ENCODE results near the gene ULBP3. TPM values are rescaled to one million over a fixed set of nuclear protein-coding genes. Genes with fewer than 3 reads are reported as not detected.
A peak's percentile ranks its signal among the peaks of the same experiment; 100 is the strongest.

Gene ULBP3
- total RNA-seq (1.1 TPM), polyA plus RNA-seq (0.48 TPM)
- long read RNA-seq, donor 1: 0 reads
- long read RNA-seq, donor 2: 0 reads
- long read RNA-seq, donor 3: 0 reads
- long read RNA-seq, donor 4: 0 reads
- long read RNA-seq, donor 5: 0 reads
- long read RNA-seq, donor 6, partial matches to known transcripts: 0 of 2 reads
- long read RNA-seq, donor 6, other reads (novel, unspliced or antisense): 0 of 2 reads
- long read RNA-seq, donor 7: 0 reads
- long read RNA-seq, donor 8: 0 reads
- long read RNA-seq, donor 9: 0 reads
- long read RNA-seq, donor 10, partial matches to known transcripts: 0 of 1 reads
- long read RNA-seq, donor 10, other reads (novel, unspliced or antisense): 0 of 1 reads

DNA sequence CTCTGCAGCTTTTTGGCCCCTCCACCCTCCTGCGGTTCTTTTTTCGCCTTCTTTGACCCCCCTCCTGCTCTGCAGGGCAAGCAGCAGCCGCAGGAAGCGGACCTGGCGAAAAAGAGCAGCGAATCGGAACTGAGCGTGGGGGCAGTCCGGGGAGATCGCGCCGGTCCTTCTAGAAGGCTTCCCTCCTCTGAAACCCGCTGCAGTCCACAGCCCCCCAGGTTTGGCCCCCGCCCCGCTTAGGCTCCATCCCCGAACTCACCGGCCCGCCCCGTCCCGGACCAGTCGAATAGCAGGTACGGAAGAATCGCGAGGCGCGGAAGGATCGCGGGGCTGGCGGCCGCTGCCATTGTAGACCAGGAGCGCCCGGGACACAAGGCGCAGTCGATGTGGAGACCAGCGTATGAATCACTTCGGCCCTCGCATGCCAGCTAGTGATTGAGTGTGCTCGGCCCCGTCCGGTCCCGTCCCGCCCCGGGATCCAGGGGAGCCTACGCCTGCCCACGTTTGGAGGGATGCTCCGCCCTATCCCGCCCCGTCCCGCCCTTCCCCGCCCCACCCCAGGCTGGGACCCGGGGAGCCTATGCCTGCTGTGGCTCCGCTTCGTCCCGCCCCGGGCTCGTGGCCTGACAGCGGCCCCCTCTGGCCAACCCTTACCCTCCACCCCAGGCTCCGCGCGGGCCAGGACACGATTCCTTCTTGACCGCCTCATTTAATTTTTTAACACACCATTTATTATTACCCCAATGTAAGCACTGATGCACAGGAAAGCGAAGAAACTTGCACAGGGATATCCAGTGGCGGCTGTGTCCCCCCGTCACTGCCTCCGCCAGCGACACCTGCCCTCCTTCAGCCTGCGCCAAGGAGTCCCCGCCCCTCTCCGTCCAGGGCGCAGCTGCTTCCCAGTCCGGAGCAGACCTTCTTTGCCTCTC is at the start of gene ULBP3:
ULBP3 (minus strand) TSS at position 402 of the 929 bp plus-strand sequence; CDS start at position 347, 55 bp downstream.
- no peak within 1 kb of the TSS for H3K27ac ChIP-seq (ENCODE audit: low read depth in 1 of 2, low read length in 1 of 2)
- peak in 4 of 9 donors; percentile 29 to 63 (median 43) for DNase-seq (ENCODE audit: low read depth in 6 of 9, low spot score in 9 of 9)
- peak within 1 kb of the TSS; percentile 53 to 65 for H3K4me3 ChIP-seq (ENCODE audit: low read length in 2 of 2)

DNA sequence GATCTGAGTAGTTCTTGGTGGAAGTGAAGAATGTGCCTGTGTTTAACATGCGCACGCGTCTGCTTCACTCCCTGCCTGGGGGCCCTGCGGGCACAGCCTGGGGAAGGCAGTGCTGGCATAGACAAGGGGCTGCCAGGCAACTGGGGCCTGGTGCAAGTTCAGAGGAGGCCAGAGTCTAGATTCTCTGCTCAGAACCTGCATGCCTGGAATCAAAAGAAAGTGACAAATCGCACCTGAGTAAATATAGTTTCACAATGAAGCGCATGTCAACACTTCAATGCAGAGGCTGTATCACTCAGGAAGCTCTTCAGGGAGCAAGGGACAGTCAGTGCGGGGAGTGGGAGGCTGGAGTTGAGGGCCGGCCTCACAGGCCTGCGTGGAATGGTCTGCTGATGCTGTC is 49.7 kb upstream of the ULBP3 start:
- no peak for DNase-seq (ENCODE audit: low read depth in 6 of 9, low spot score in 9 of 9)
- Histone ChIP-seq H3K4me3 (ENCODE audit: low read length in 2 of 2) (no peak overlapping the region), H3K27me3 (ENCODE audit: control insufficient read depth in 2 of 2, insufficient read depth in 1 of 2, low read length in 1 of 2) (no peaks in the 10 kb centered on the region), H3K4me1 (ENCODE audit: control insufficient read depth in 2 of 2, insufficient read depth in 2 of 2, low read length in 2 of 2) (no peaks in the 10 kb centered on the region), H3K9me3 (ENCODE audit: control insufficient read depth in 2 of 2, insufficient read depth in 1 of 2, low read length in 1 of 2) (peaks cover 0 to 11% of the 10 kb centered on the region in 2 donors), H3K36me3 (ENCODE audit: control insufficient read depth in 2 of 2, insufficient read depth in 2 of 2, low read length in 1 of 2) (no peaks in the 10 kb centered on the region), H3K27ac (ENCODE audit: low read depth in 1 of 2, low read length in 1 of 2) (no peak overlapping the region)
- 95% methylated on average over 9 of the region's 9 CpGs for WGBS

More for the DNA sequence above, at the start of gene ULBP3:
- 2% methylated on average over 72 of the region's 72 CpGs for WGBS
- no peaks in the 10 kb centered on the region for H3K9me3 ChIP-seq (ENCODE audit: control insufficient read depth in 2 of 2, insufficient read depth in 1 of 2, low read length in 1 of 2)
- peaks cover 0 to 40% of the 10 kb centered on the region in 2 donors for H3K27me3 ChIP-seq (ENCODE audit: control insufficient read depth in 2 of 2, insufficient read depth in 1 of 2, low read length in 1 of 2)
- H3K4me1 ChIP-seq (ENCODE audit: control insufficient read depth in 2 of 2, insufficient read depth in 2 of 2, low read length in 2 of 2): peaks cover 0 to 16% of the 10 kb centered on the region in 2 donors
- no peaks in the 10 kb centered on the region for H3K36me3 ChIP-seq (ENCODE audit: control insufficient read depth in 2 of 2, insufficient read depth in 2 of 2, low read length in 1 of 2)

DNA sequence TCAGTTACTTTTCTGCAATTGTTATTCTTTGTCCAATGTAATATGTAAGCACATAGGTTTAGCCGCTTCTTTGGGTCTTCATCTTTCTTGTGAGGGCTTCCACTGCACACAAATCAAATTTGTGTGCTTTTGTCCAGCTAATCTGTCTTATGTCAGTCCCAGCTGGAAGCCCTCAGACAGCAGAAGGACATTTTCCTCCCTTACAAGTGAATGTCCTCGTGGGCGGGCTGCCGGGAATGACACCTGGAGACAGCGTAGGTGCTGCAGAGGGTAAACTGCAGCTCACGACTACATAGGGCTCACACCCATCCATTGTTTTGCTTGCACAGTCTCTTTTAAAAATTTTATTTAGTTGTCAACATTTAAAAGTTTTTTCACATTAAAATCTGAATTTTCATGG is 49.3 kb upstream of the ULBP3 start:
- WGBS: 96% methylated on average over 6 of the region's 6 CpGs
- no peaks in the 10 kb centered on the region for H3K27me3 ChIP-seq (ENCODE audit: control insufficient read depth in 2 of 2, insufficient read depth in 1 of 2, low read length in 1 of 2)
- H3K27ac ChIP-seq (ENCODE audit: low read depth in 1 of 2, low read length in 1 of 2): no peak overlapping the region
- DNase-seq (ENCODE audit: low read depth in 6 of 9, low spot score in 9 of 9): no peak
- no peaks in the 10 kb centered on the region for H3K4me1 ChIP-seq (ENCODE audit: control insufficient read depth in 2 of 2, insufficient read depth in 2 of 2, low read length in 2 of 2)
- peaks cover 0 to 11% of the 10 kb centered on the region in 2 donors for H3K9me3 ChIP-seq (ENCODE audit: control insufficient read depth in 2 of 2, insufficient read depth in 1 of 2, low read length in 1 of 2)
- H3K36me3 ChIP-seq (ENCODE audit: control insufficient read depth in 2 of 2, insufficient read depth in 2 of 2, low read length in 1 of 2): no peaks in the 10 kb centered on the region
- no peak overlapping the region for H3K4me3 ChIP-seq (ENCODE audit: low read length in 2 of 2)

DNA sequence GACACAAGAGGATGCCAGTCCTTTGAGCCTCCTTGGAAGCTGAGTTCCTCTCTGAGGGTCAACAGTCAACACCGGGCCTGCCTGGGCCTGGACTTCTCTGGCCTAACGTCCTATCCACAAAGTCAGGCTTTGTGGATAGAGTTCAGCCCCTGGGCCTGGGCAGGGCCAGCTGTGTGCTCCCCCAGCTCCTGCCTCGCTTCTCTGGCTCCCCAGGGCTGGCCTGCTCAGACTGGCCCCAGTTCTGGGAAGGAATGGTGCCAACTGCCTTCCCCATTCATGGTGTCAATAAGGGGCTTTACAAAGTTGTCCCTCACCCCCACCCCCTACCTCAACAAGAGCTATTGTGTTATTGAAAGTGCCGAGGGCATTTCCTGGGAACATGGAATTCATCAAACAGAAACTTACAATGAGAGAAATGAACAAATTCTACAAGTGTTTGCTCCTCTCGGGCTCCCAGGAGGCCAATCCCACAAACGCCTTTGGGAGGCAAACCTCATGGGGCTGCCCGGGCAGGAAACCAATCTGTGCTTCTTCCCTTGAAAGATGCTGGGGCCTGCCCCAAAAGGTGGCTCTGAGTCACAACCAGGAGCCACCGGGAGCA is 47.4 kb upstream of the ULBP3 start:
- Histone ChIP-seq H3K27ac (ENCODE audit: low read depth in 1 of 2, low read length in 1 of 2) (no peak overlapping the region), H3K27me3 (ENCODE audit: control insufficient read depth in 2 of 2, insufficient read depth in 1 of 2, low read length in 1 of 2) (no peaks in the 10 kb centered on the region), H3K4me1 (ENCODE audit: control insufficient read depth in 2 of 2, insufficient read depth in 2 of 2, low read length in 2 of 2) (no peaks in the 10 kb centered on the region), H3K4me3 (ENCODE audit: low read length in 2 of 2) (no peak overlapping the region), H3K9me3 (ENCODE audit: control insufficient read depth in 2 of 2, insufficient read depth in 1 of 2, low read length in 1 of 2) (peaks cover 0 to 11% of the 10 kb centered on the region in 2 donors), H3K36me3 (ENCODE audit: control insufficient read depth in 2 of 2, insufficient read depth in 2 of 2, low read length in 1 of 2) (no peaks in the 10 kb centered on the region)
- no peak for DNase-seq (ENCODE audit: low read depth in 6 of 9, low spot score in 9 of 9)
- 94% methylated on average over 8 of the region's 8 CpGs for WGBS

DNA sequence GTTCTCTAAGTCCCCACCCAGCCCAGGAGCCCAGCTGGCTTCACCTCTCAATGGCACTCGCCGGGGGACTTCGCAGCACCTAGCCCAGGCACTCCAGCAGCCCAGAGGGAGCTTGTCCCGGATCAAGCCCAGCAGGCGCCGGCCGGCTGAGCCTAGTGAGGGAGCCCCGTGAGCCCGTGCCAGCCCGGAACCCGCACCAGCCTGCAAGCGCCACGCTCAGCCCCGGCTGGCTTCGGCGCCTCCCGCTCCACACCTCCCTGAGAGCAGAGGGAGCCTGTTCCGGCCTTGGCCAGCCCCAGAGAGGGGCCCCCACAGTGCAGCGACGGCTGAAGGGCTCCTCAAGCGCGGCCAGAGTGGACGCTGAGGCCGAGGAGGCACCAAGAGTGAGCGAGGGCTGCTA is 46.8 kb upstream of the ULBP3 start:
- no peaks in the 10 kb centered on the region for H3K27me3 ChIP-seq (ENCODE audit: control insufficient read depth in 2 of 2, insufficient read depth in 1 of 2, low read length in 1 of 2)
- no peaks in the 10 kb centered on the region for H3K36me3 ChIP-seq (ENCODE audit: control insufficient read depth in 2 of 2, insufficient read depth in 2 of 2, low read length in 1 of 2)
- 98% methylated on average over 25 of the region's 25 CpGs for WGBS
- no peak overlapping the region for H3K27ac ChIP-seq (ENCODE audit: low read depth in 1 of 2, low read length in 1 of 2)
- H3K4me1 ChIP-seq (ENCODE audit: control insufficient read depth in 2 of 2, insufficient read depth in 2 of 2, low read length in 2 of 2): no peaks in the 10 kb centered on the region
- no peak overlapping the region for H3K4me3 ChIP-seq (ENCODE audit: low read length in 2 of 2)
- H3K9me3 ChIP-seq (ENCODE audit: control insufficient read depth in 2 of 2, insufficient read depth in 1 of 2, low read length in 1 of 2): peaks cover 0 to 11% of the 10 kb centered on the region in 2 donors
- DNase-seq (ENCODE audit: low read depth in 6 of 9, low spot score in 9 of 9): no peak

DNA sequence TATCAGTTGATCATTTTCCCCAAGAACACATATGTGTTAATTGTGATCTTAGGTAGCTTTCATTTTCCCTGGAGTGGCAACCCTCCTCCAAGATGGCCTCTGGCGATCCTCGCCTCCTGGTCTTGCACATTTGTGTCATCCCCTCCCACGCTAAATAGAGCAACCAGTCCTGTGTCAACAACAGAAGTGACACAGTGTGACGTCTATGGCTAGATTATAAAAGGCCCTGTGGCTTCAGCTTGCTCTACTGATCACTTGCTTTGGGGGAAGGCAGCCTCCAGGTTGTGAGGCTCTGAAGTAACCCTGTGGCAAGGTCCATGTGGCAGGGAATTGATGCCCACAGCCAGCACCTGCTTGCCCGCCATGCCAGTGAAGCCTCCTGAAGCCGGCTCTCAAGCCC is 43.3 kb upstream of the ULBP3 start:
- H3K4me3 ChIP-seq (ENCODE audit: low read length in 2 of 2): no peak overlapping the region
- no peaks in the 10 kb centered on the region for H3K27me3 ChIP-seq (ENCODE audit: control insufficient read depth in 2 of 2, insufficient read depth in 1 of 2, low read length in 1 of 2)
- WGBS: 86% methylated on average over 6 of the region's 6 CpGs
- H3K4me1 ChIP-seq (ENCODE audit: control insufficient read depth in 2 of 2, insufficient read depth in 2 of 2, low read length in 2 of 2): no peaks in the 10 kb centered on the region
- peaks cover 0 to 11% of the 10 kb centered on the region in 2 donors for H3K9me3 ChIP-seq (ENCODE audit: control insufficient read depth in 2 of 2, insufficient read depth in 1 of 2, low read length in 1 of 2)
- H3K36me3 ChIP-seq (ENCODE audit: control insufficient read depth in 2 of 2, insufficient read depth in 2 of 2, low read length in 1 of 2): no peaks in the 10 kb centered on the region
- no peak for DNase-seq (ENCODE audit: low read depth in 6 of 9, low spot score in 9 of 9)
- H3K27ac ChIP-seq (ENCODE audit: low read depth in 1 of 2, low read length in 1 of 2): no peak overlapping the region

DNA sequence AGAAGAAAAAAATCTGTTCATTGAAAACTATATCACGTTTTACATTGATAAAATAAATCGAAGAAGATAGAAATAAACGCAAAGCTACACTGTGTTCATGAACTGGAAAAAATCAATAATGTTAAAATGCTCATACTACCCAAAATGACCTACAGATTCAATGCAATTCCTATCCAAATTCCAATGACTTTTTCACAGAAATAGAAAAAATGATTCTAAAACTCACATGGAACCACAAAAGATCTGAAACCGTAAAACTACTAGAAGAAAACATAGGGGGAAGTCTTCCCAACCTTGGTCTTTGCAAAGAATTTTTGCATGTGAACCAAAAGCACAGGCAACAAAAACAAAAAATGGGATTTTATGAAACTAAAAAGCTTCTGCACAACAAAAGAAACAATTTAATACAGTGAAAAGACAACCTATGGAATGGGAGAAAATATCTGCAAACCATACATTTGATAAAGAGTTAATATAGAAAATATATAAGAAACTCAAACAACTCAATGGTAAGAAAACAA is 33.9 kb upstream of the ULBP3 start:
- H3K4me3 ChIP-seq (ENCODE audit: low read length in 2 of 2): no peak overlapping the region
- H3K36me3 ChIP-seq (ENCODE audit: control insufficient read depth in 2 of 2, insufficient read depth in 2 of 2, low read length in 1 of 2): no peaks in the 10 kb centered on the region
- WGBS: 97% methylated on average over 4 of the region's 4 CpGs
- H3K27me3 ChIP-seq (ENCODE audit: control insufficient read depth in 2 of 2, insufficient read depth in 1 of 2, low read length in 1 of 2): no peaks in the 10 kb centered on the region
- no peak for DNase-seq (ENCODE audit: low read depth in 6 of 9, low spot score in 9 of 9)
- no peaks in the 10 kb centered on the region for H3K4me1 ChIP-seq (ENCODE audit: control insufficient read depth in 2 of 2, insufficient read depth in 2 of 2, low read length in 2 of 2)
- no peaks in the 10 kb centered on the region for H3K9me3 ChIP-seq (ENCODE audit: control insufficient read depth in 2 of 2, insufficient read depth in 1 of 2, low read length in 1 of 2)
- H3K27ac ChIP-seq (ENCODE audit: low read depth in 1 of 2, low read length in 1 of 2): no peak overlapping the region

DNA sequence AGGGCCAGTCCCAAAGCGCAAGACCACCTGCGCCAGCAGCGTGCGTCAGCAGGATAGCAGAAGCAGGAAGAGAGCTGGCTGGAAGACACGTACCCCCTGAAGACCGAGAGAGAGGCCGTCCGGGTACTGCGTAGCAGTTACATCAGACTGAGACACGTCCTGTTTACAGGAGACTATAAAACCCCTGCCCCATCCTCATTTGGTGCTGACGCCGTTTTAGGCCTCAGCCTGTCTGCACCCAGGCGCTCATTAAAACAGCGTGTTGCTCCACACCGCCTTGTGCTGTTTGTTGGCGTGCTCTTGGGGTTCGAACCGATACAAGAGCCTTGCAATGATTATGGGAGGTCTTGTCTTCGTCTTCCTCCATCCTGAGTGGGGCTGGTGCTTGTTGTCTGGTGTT is 31.8 kb upstream of the ULBP3 start:
- no peaks in the 10 kb centered on the region for H3K36me3 ChIP-seq (ENCODE audit: control insufficient read depth in 2 of 2, insufficient read depth in 2 of 2, low read length in 1 of 2)
- H3K27me3 ChIP-seq (ENCODE audit: control insufficient read depth in 2 of 2, insufficient read depth in 1 of 2, low read length in 1 of 2): no peaks in the 10 kb centered on the region
- H3K27ac ChIP-seq (ENCODE audit: low read depth in 1 of 2, low read length in 1 of 2): no peak overlapping the region
- DNase-seq (ENCODE audit: low read depth in 6 of 9, low spot score in 9 of 9): no peak
- H3K4me3 ChIP-seq (ENCODE audit: low read length in 2 of 2): no peak overlapping the region
- H3K4me1 ChIP-seq (ENCODE audit: control insufficient read depth in 2 of 2, insufficient read depth in 2 of 2, low read length in 2 of 2): no peaks in the 10 kb centered on the region
- H3K9me3 ChIP-seq (ENCODE audit: control insufficient read depth in 2 of 2, insufficient read depth in 1 of 2, low read length in 1 of 2): no peaks in the 10 kb centered on the region
- WGBS: 98% methylated on average over 19 of the region's 19 CpGs

Measured in thymus (tissue), 14 donors.